Smooth muscle cell (in vitro differentiated cells): ENCODE results near the gene SPDYE4. TPM values are rescaled to one million over a fixed set of nuclear protein-coding genes. Genes with fewer than 3 reads are reported as not detected.

Experiments
- DNase-seq: peaks from one replicate; lab custom pipeline; 2025; ENCODE audit not compliant: unreplicated experiment; lab: John Stamatoyannopoulos, UW
- H2AFZ ChIP-seq: fragments of 200-600 bp; sonication (generic); 2 replicates; pipeline ENCODE4 v1.6.0; 2016; ENCODE audit warnings: antibody characterized with exemption, low read depth, mild to moderate bottlenecking
- H3F3A ChIP-seq: fragments of 200-600 bp; sonication (generic); 2 replicates; pipeline ENCODE4 v1.6.0; 2017; ENCODE audit warnings: antibody characterized with exemption, low read depth
- H3K27ac ChIP-seq: fragments of 200-600 bp; sonication (generic); 2 replicates; pipeline ENCODE4 v1.5.1; 2016; ENCODE audit warnings: low read depth, mild to moderate bottlenecking
- H3K27me3 ChIP-seq: fragments of 200-600 bp; sonication (generic); 2 replicates; pipeline ENCODE4 v1.6.1; 2016; ENCODE audit warnings: low read depth, mild to moderate bottlenecking
- H3K36me3 ChIP-seq: fragments of 200-600 bp; sonication (generic); 2 replicates; pipeline ENCODE4 v1.5.1; 2016; ENCODE audit warnings: low read depth
- H3K4me1 ChIP-seq: fragments of 200-600 bp; sonication (generic); 2 replicates; pipeline ENCODE4 v1.5.1; 2016; ENCODE audit warnings: low read depth
- H3K4me2 ChIP-seq: fragments of 200-600 bp; sonication (generic); 2 replicates; pipeline ENCODE4 v1.6.0; 2016; ENCODE audit warnings: mild to moderate bottlenecking
- H3K4me3 ChIP-seq: fragments of 200-600 bp; sonication (generic); 2 replicates; pipeline ENCODE4 v1.5.1; 2016; ENCODE audit warnings: mild to moderate bottlenecking
- H3K79me2 ChIP-seq: fragments of 200-600 bp; sonication (generic); 2 replicates; pipeline ENCODE4 v1.6.0; 2016; ENCODE audit warnings: low read depth, mild to moderate bottlenecking
- H3K9ac ChIP-seq: fragments of 200-600 bp; sonication (generic); 2 replicates; pipeline ENCODE4 v1.6.0; 2016; ENCODE audit warnings: low read depth
- H3K9me3 ChIP-seq: fragments of 200-600 bp; sonication (generic); replicated peaks from 2 replicates; pipeline ENCODE4 v1.5.1; 2016; ENCODE audit warnings: low read depth
- H4K20me1 ChIP-seq: fragments of 200-600 bp; sonication (generic); 2 replicates; pipeline ENCODE4 v1.6.0; 2016; ENCODE audit warnings: low read depth
- CTCF ChIP-seq: fragments of 200-600 bp; sonication (generic); IDR thresholded peaks from 2 replicates; pipeline ENCODE4 v1.5.1; 2017; ENCODE audit warnings: borderline replicate concordance, mild to moderate bottlenecking, antibody characterized with exemption; ENCODE audit not compliant: insufficient read depth, poor library complexity, severe bottlenecking
- WGBS: methylation state at CpG from one replicate; pipeline ENCODE4 v1.1.7; 2016; ENCODE audit warnings: low lambda C conversion rate; 5-methylcytosine and 5-hydroxymethylcytosine counted together
- polyA plus RNA-seq: library from polyadenylated mRNA; unstranded; fragments of >200 nt; fragmentation: Nextera tagmentation; extraction: Ambion mirVana; gene quantifications from 2 replicates; pipeline ENCODE4 v1.2.1, GENCODE V29; 2016
- total RNA-seq: library from RNA; depleted of rRNA; stranded (reverse); fragments of >200 nt; gene quantifications from 2 replicates; pipeline ENCODE4 v1.2.3, GENCODE V29; 2014

The SPDYE4 gene
- total and polyA plus RNA-seq, 2 experiments from 2014 or later, result not detected

GRCh38 chr17:8701221-8701620 lies 57.1 kb downstream of the SPDYE4 start:
- no peak for DNase-seq
- no peak overlapping the region for H3K27ac ChIP-seq
- no peak overlapping the region for H3K4me3 ChIP-seq
- H3F3A ChIP-seq, result peaks cover 4% of the 10 kb centered on the region
- no peaks in the 10 kb centered on the region for H3K79me2 ChIP-seq
- no peak for TF ChIP-seq CTCF
- H3K27me3 ChIP-seq, result no peaks in the 10 kb centered on the region
- no peaks in the 10 kb centered on the region for H3K9me3 ChIP-seq
- 97% methylated on average over 9 of the region's 9 CpGs for WGBS
- H2AFZ ChIP-seq, result no peak overlapping the region
- no peaks in the 10 kb centered on the region for H3K36me3 ChIP-seq
- no peaks in the 10 kb centered on the region for H4K20me1 ChIP-seq
- H3K9ac ChIP-seq, result no peak overlapping the region
- no peak overlapping the region for H3K4me2 ChIP-seq
- H3K4me1 ChIP-seq, result peaks cover 10% of the 10 kb centered on the region

Other genes starting within 250 kb of the SPDYE4 start
- gene MYH10, start 127.8 kb downstream of the SPDYE4 start, total RNA-seq, result 107 and 146 TPM in 2 replicates
- 83.0 and 112 TPM in 2 replicates for gene MYH10, start 127.8 kb downstream of the SPDYE4 start, polyA plus RNA-seq
- not detected in 2 replicates for gene CCDC42, start 13.7 kb downstream of the SPDYE4 start, total RNA-seq
- gene CCDC42, start 13.7 kb downstream of the SPDYE4 start, polyA plus RNA-seq, result 0.15 TPM in 1 of 2 replicates, not detected in the other
- gene MFSD6L, start 40.8 kb upstream of the SPDYE4 start, total RNA-seq, result 0.13 and 0.49 TPM in 2 replicates
- gene MFSD6L, start 40.8 kb upstream of the SPDYE4 start, polyA plus RNA-seq, result 0.41 TPM in 1 of 2 replicates, not detected in the other
- not detected in 2 replicates for gene PIK3R6, start 109.1 kb upstream of the SPDYE4 start, total RNA-seq
- gene PIK3R6, start 109.1 kb upstream of the SPDYE4 start, polyA plus RNA-seq, result not detected in 2 replicates
- gene PIK3R5, start 207.2 kb upstream of the SPDYE4 start, total RNA-seq, result 0.27 TPM in 1 of 2 replicates, not detected in the other
- not detected in 2 replicates for gene PIK3R5, start 207.2 kb upstream of the SPDYE4 start, polyA plus RNA-seq